SIG-M5 treated with dmso at 0.1 percent for 504 hours (cell line): ENCODE measurements around the gene PAM.

Experiments
- DNase-seq: peaks from one replicate; lab custom pipeline; 2025; ENCODE audit not compliant: unreplicated experiment; lab: John Stamatoyannopoulos, UW

Gene PAM

GRCh38 chr5:102777099-102777498 is 22.0 kb downstream of the PAM start:
- no peak for DNase-seq

- DNase-seq, result no peak
Observed at GRCh38 chr5:102778478-102778877, 23.4 kb downstream of the PAM start.

DNA sequence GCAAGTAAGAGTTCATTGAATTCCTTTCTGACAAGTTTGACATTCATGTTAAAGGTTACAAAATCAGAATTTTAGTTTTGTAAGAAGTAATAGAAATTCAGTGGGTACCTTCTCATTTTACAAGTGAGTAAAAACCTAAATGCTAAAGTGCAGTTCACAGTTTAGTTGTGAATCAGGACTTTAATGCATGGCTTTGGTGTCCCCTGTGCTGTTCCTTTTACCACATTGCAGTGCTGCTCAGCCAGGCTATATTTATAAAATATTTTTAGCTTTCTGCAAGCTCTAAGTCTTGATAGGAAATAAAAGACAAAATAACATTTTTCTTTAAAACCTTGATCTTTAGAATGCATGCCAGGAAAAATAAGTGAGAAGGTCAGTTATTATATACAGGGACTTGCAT is 26.3 kb downstream of the PAM start:
- DNase-seq, result no peak

DNA sequence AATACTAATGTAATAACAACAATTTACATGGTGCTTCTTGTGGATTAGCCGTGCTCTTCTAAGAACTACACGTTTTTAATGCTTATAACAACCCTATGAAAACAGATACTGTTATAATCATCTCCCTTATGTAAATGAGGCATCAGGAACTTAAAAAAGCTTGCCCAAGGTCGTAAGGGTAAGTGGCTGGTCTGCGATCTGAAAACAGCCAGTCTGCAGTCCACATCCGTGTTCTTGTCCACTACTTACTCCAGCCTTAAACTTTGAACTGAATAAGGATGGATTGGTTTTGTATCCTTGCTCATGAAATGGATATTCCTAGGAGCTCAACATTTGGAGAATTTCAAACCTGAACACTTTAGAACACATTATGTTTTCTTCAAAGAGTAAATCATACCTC is 26.7 kb downstream of the PAM start:
- DNase-seq, result no peak

DNA sequence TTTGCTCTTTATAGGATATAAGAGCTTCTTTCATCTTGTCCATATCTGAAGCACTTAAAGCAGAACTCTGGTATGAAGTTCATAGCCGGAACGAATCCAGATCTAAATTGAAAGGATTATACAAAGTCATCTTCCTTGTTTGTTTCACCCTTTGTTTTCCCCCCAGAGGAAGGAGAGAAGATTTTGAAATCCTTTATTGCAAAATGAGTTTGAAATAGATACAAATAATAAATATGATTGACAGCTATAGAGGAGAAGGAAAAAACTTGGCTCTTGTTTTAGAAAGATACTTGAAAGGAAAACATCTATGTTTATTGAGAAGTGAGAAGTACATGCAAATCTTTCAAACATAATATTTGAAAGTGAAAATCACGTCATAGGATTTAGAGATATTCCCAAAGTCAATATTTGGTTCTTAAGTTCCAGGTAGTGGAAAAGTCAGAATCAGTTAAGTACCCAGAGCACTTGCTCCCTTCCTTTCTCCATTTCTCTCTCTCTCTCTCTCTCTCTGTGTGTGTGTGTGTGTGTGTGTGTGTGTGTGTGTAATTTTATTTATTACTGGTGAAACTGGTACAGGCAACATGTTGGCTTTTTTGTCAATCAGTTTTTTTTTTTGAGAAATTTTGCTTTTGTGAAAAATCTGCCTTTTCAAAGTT is 27.2 kb downstream of the PAM start:
- peak; percentile 20 for DNase-seq

GRCh38 chr5:102787134-102787533 is 32.0 kb downstream of the PAM start:
- DNase-seq, result no peak

DNA sequence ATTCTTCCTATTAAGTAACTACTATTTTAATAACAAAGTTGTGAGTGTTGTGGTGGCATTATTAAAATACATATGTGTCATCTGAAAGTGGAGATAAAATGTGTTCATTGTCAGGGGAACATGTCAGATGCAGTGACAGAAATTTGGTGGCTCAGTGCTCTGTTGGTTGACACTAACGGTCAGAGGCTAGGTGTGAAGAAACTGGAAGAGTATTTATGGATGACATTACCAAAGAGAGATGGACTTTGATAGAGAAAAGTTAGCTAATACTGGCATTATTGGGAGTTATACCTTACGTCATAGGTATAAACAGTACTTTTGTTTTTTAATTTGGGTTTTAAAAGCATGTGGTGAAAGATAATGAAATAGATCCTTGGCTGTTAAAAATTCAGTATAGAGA is 33.7 kb downstream of the PAM start:
- no peak for DNase-seq

- DNase-seq, result no peak
Observed at GRCh38 chr5:102789469-102789868, 34.4 kb downstream of the PAM start.

- no peak for DNase-seq
Observed at GRCh38 chr5:102790748-102791147, 35.6 kb downstream of the PAM start.

DNA sequence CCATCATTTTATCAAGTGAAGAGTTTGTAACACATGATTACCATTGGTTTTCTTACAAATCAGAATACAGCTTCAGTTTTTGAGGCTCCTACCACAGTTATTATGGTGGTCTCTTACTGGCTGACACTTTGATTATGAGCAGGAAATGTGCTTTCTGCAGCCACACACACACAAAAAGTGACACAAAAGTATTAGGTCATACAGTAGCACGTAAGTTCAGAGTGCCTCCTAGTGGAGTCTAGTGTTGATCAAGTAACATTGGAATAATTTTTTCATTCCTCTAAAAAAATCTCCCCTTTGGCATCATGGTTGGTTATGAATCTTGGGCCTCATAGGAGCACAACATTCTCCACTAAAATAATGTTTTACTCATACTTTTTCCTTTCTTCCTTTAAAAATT is 37.6 kb downstream of the PAM start:
- DNase-seq, result peak; percentile 32

DNA sequence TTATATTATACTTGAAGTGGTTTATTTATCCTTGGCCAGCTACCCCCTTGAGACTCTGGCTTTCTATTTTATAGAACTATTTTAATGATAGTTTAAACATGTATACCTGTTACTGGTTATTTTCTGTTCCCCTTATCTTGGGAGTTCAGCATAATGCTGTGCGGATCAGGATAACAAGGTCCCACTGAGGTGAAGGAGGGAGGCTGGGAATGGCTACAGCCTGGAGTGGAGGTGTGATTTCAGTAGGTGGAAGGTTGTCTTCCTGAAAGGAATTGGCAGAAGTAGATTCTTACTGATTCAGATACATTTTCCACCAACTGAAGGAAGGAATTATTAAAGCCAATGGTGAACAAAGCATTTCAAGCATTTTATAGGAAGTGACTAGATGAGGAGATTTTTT is 38.9 kb downstream of the PAM start:
- no peak for DNase-seq

- no peak for DNase-seq
Observed at GRCh38 chr5:102794677-102795331, 39.7 kb downstream of the PAM start.

GRCh38 chr5:102795526-102795925 is 40.4 kb downstream of the PAM start:
- DNase-seq, result no peak

GRCh38 chr5:102796009-102796408 is 40.9 kb downstream of the PAM start:
- no peak for DNase-seq

GRCh38 chr5:102796498-102796897 is 41.4 kb downstream of the PAM start:
- no peak for DNase-seq

- no peak for DNase-seq
Observed at GRCh38 chr5:102797322-102797884, 42.3 kb downstream of the PAM start.

GRCh38 chr5:102798104-102798785 is 43.1 kb downstream of the PAM start:
- no peak for DNase-seq

- DNase-seq, result no peak
Observed at GRCh38 chr5:102799017-102799416, 43.9 kb downstream of the PAM start.

GRCh38 chr5:102800427-102800826 is 45.3 kb downstream of the PAM start:
- no peak for DNase-seq

DNA sequence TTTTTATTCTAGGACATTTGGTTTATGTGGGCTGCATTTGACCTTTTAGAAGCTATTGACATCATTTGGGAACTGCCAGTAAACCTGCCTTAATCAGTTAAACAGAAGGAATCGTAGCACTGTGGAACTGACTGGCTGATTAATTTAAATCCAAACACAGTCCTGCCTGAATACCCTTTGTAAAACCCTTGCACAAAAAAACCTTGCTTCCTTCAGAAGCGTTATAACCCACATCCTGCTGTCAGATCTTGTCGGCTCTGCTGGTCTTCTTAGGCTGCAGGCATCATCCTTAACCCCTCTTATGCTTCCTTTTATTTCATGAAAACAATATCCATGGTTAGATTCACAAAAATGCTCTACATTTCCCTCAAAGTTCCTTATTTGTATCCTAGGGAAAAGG is 46.3 kb downstream of the PAM start:
- DNase-seq, result no peak

- DNase-seq, result peak; percentile 41
Observed at GRCh38 chr5:102802708-102803458, 47.8 kb downstream of the PAM start.
